K562 (cell line): ENCODE data around the gene SCRN1. TPM values are rescaled to one million over a fixed set of nuclear protein-coding genes. Genes with fewer than 3 reads are reported as not detected.

Source experiments
- ATAC-seq: fragments of 200-7000 bp; cut with Tn5 transposase; 3 replicates; pipeline ENCODE4 v1.9.1; 2020; ENCODE audit warnings: moderate library complexity
- BruUV-seq: library from RNA; stranded (reverse); fragments of 400-500 nt; replicated peaks from 2 replicates; lab custom pipeline; 2021; lab: Mats Ljungman, UMichigan
- CTCF ChIA-PET: fragments of 300-600 bp; formaldehyde crosslinking; extraction: SDS; loops from one replicate; lab custom pipeline; 2021; ENCODE audit warnings: low intra/inter-chr PET ratio; lab: Yijun Ruan, JAX
- POLR2A ChIA-PET: fragments of 300-600, 350-650 bp; sonication (Branson Sonifier 250); formaldehyde crosslinking; extraction: SDS; loops from one replicate; lab custom pipeline; 2021; ENCODE audit warnings: antibody characterized with exemption, inconsistent platforms; lab: Yijun Ruan, JAX
- DNase-seq, 4 experiments: peaks; one replicate each; pipeline versions ENCODE4 v3.0.0 to v3.0.0-alpha.2; 2011 to 2018; ENCODE audit warnings: low spot score in 3 of 4, mixed read lengths in 3 of 4; ENCODE audit errors: extremely low read depth in 1 of 4
- FAIRE-seq: peaks from 2 replicates; lab custom pipeline; 2011; peaks lifted over from hg19 to GRCh38; lab: Jason Lieb, UNC
- H2AFZ ChIP-seq: 2 replicates; pipeline ENCODE4 v1.6.0; 2011; ENCODE audit warnings: low read depth, low read length, control low read depth, inconsistent platforms
- H3K27ac ChIP-seq: fragments of 200-600 bp; 3 replicates; pipeline ENCODE4 v1.8.0; 2011; ENCODE audit warnings: low read depth, mild to moderate bottlenecking, control low read depth, inconsistent platforms, low read length, moderate library complexity, mixed read lengths; ENCODE audit errors: extremely low read depth
- H3K27me3 ChIP-seq, 2 experiments: fragments of 300-600 bp in 1 of 2; 2 replicates in 1 of 2; 3 replicates in 1 of 2; pipeline versions ENCODE4 v1.6.0 to v1.8.0; 2011; ENCODE audit warnings: inconsistent platforms in 2 of 2, low read length in 2 of 2, mild to moderate bottlenecking in 1 of 2, mixed read lengths in 1 of 2, moderate library complexity in 1 of 2; ENCODE audit not compliant: control insufficient read depth in 2 of 2, insufficient read depth in 2 of 2
- H3K36me3 ChIP-seq: fragments of 300-600 bp; 3 replicates; pipeline ENCODE4 v1.8.0; 2011; ENCODE audit warnings: mild to moderate bottlenecking, low read length, inconsistent platforms; ENCODE audit not compliant: control insufficient read depth, insufficient read depth
- H3K4me1 ChIP-seq, 2 experiments: fragments of 200-600 bp in 1 of 2; replicated peaks in 1 of 2; 2 replicates in 1 of 2; 3 replicates in 1 of 2; pipeline versions ENCODE4 v1.5.1 to v1.8.0; 2011; ENCODE audit warnings: inconsistent platforms in 2 of 2, low read length in 2 of 2, mild to moderate bottlenecking in 1 of 2, mixed read lengths in 1 of 2, moderate library complexity in 1 of 2; ENCODE audit not compliant: control insufficient read depth in 2 of 2, insufficient read depth in 2 of 2
- H3K4me2 ChIP-seq: 2 replicates; pipeline ENCODE4 v1.6.1; 2011; ENCODE audit warnings: low read length, control low read depth, inconsistent platforms, mixed read lengths; ENCODE audit not compliant: insufficient read depth
- H3K4me3 ChIP-seq: fragments of 200-600 bp; sonication (generic), shearing (Covaris generic); 2 replicates; pipeline ENCODE4 v1.5.1; 2016; ENCODE audit warnings: control low read depth, inconsistent platforms
- H3K79me2 ChIP-seq: fragments of 200-600 bp; 3 replicates; pipeline ENCODE4 v1.8.0; 2011; ENCODE audit warnings: low read length, inconsistent platforms; ENCODE audit not compliant: control insufficient read depth, insufficient read depth
- H3K9ac ChIP-seq, 2 experiments: 2 replicates each; pipeline versions ENCODE4 v1.6.0 to v1.6.1; 2011; ENCODE audit warnings: low read depth in 2 of 2, low read length in 2 of 2, control low read depth in 1 of 2, inconsistent platforms in 1 of 2, mild to moderate bottlenecking in 1 of 2, mixed read lengths in 1 of 2; ENCODE audit not compliant: insufficient read depth in 1 of 2
- H3K9me1 ChIP-seq: one replicate; pipeline ENCODE4 v1.6.0; 2011; ENCODE audit warnings: inconsistent platforms, mild to moderate bottlenecking, low read length, moderate library complexity; ENCODE audit not compliant: control insufficient read depth, insufficient read depth
- H3K9me3 ChIP-seq: replicated peaks from 2 replicates; pipeline ENCODE4 v1.5.1; 2011; ENCODE audit warnings: low read depth, low read length, inconsistent platforms; ENCODE audit not compliant: control insufficient read depth, insufficient read depth
- H4K20me1 ChIP-seq: replicated peaks from 2 replicates; pipeline ENCODE4 v1.6.1; 2011; ENCODE audit warnings: low read length, inconsistent platforms, mixed read lengths; ENCODE audit not compliant: control insufficient read depth, insufficient read depth
- ATF7 ChIP-seq: fragments of 450-650 bp; IDR thresholded peaks from 2 replicates; pipeline ENCODE4 v1.7.1; 2014; ENCODE audit warnings: mild to moderate bottlenecking, moderate library complexity
- HCFC1 ChIP-seq: IDR thresholded peaks from 2 replicates; pipeline ENCODE4 v1.6.1; 2012; ENCODE audit warnings: low read depth, low read length, improper control_type of control experiment
- MEIS2 ChIP-seq: fragments of 450-650 bp; IDR thresholded peaks from 2 replicates; pipeline ENCODE4 v1.6.1; 2014; ENCODE audit warnings: mild to moderate bottlenecking; ENCODE audit not compliant: partially characterized antibody
- MXI1 ChIP-seq: IDR thresholded peaks from 2 replicates; pipeline ENCODE4 v1.6.1; 2011; ENCODE audit warnings: low read depth, mild to moderate bottlenecking, improper control_type of control experiment, low read length
- PTTG1 ChIP-seq: fragments of 450-650 bp; IDR thresholded peaks from 2 replicates; pipeline ENCODE4 v1.6.1; 2016; ENCODE audit warnings: low read depth, mild to moderate bottlenecking, missing genetic modification characterization, missing compliant biosample characterization
- RAD21 ChIP-seq, 2 experiments: fragments of 250-450 bp in 1 of 2; fragments of 450-650 bp in 1 of 2; sonication (Bioruptor Pico) in 1 of 2; formaldehyde crosslinking in 1 of 2; IDR thresholded peaks in 1 of 2; conservative IDR thresholded peaks in 1 of 2; 2 replicates each; pipeline versions ENCODE4 v1.4.0 to v1.8.0; 2020 to 2022; ENCODE audit warnings: mild to moderate bottlenecking in 2 of 2, moderate library complexity in 1 of 2
- RBM39 ChIP-seq: fragments of 200-400 bp; formaldehyde crosslinking; optimal IDR thresholded peaks from 2 replicates; pipeline ENCODE3; 2018; ENCODE audit warnings: low read depth, low read length
- SLC30A9 ChIP-seq: fragments of 250-450 bp; sonication (Bioruptor Pico); IDR thresholded peaks from 2 replicates; pipeline ENCODE4 v1.8.0; 2022; ENCODE audit warnings: mild to moderate bottlenecking, moderate library complexity
- SMARCA5 ChIP-seq: fragments of 450-650 bp; IDR thresholded peaks from 2 replicates; pipeline ENCODE4 v1.6.1; 2016
- SMC3 ChIP-seq: conservative IDR thresholded peaks from 2 replicates; pipeline ENCODE4 v1.6.1; 2011; ENCODE audit warnings: low read depth, low read length, improper control_type of control experiment; ENCODE audit not compliant: insufficient read depth
- SNRNP70 ChIP-seq: fragments of 200-400 bp; formaldehyde crosslinking; optimal IDR thresholded peaks from 2 replicates; pipeline ENCODE3; 2017; ENCODE audit warnings: low read depth, low read length
- YY1 ChIP-seq, 3 experiments: IDR thresholded peaks; 2 replicates each; pipeline ENCODE4 v1.6.1; 2011; ENCODE audit warnings: low read length in 2 of 3, mild to moderate bottlenecking in 2 of 3, moderate library complexity in 2 of 3, borderline replicate concordance in 1 of 3, control low read depth in 1 of 3, low read depth in 1 of 3; ENCODE audit not compliant: insufficient read depth in 3 of 3, insufficient replicate concordance in 2 of 3, control insufficient read depth in 1 of 3, insufficient read length in 1 of 3; ENCODE audit errors: extremely low read depth in 1 of 3
- WGBS: fragments of 100-300 bp; shearing (Covaris generic); methylation state at CpG from one replicate; pipeline ENCODE4 v1.1.6; 2016; ENCODE audit warnings: low coverage, mixed read lengths; ENCODE audit not compliant: insufficient coverage; ENCODE audit errors: missing lambda C conversion rate; 5-methylcytosine and 5-hydroxymethylcytosine counted together
- in situ Hi-C: fragments of 300-500 bp; cut with MboI; formaldehyde crosslinking; loops from 4 replicates; pipeline ENCODE4 v1.15.0; 2018; ENCODE audit warnings: inconsistent platforms, mixed read lengths
- intact Hi-C: fragments of 100-400 bp; cut with micrococcal nuclease; formaldehyde crosslinking; loops from 2 replicates; pipeline ENCODE4 v1.14.2; 2022
- polyA plus RNA-seq, 8 experiments: library from polyadenylated mRNA; depleted of rRNA in 4 of 8; stranded (reverse) in 5 of 8; unstranded in 3 of 8; fragments of >200 nt; fragmentation: Nextera tagmentation in 2 of 8; fragmentation: Illumina TruSeq in 1 of 8; extraction: Ambion mirVana in 2 of 8; extraction: Trizol in 1 of 8; gene quantifications; 2 replicates each; pipeline versions ENCODE4 v1.2.1 to v1.2.3, GENCODE V29; 2011 to 2014; ENCODE audit warnings: inconsistent platforms in 1 of 8, missing spikeins in 1 of 8
- total RNA-seq, 7 experiments: library from RNA; depleted of rRNA in 6 of 7; stranded (reverse); fragments of >200 nt in 6 of 7; fragmentation: Illumina TruSeq in 2 of 7; extraction: Trizol in 2 of 7; gene quantifications; 2 replicates each; pipeline versions ENCODE4 v1.2.1 to v1.2.3, GENCODE V29; 2011 to 2021; ENCODE audit warnings: low replicate concordance in 1 of 7
- TF ChIP-seq, protein P1 (sequence below): fragments of 450-650 bp; IDR thresholded peaks from 2 replicates; pipeline ENCODE4 v1.6.1; 2018; ENCODE audit warnings: mild to moderate bottlenecking, low read depth; ENCODE audit not compliant: partially characterized antibody
- TF ChIP-seq, protein P2 (sequence below): fragments of 250-450 bp; sonication (Bioruptor Pico); IDR thresholded peaks from 2 replicates; pipeline ENCODE4 v1.4.0; 2020; ENCODE audit warnings: mild to moderate bottlenecking, moderate library complexity, borderline replicate concordance
- TF ChIP-seq, protein P3 (sequence below): fragments of 450-650 bp; IDR thresholded peaks from 2 replicates; pipeline ENCODE4 v1.6.1; 2016; ENCODE audit warnings: mild to moderate bottlenecking

SCRN1 gene
- total and polyA plus RNA-seq, 9 of the 15 experiments (the other 6 are each of a cell fraction or from before 2014, with no cell fraction given), result 0.13 to 1.4 (median 0.20) TPM

DNA sequence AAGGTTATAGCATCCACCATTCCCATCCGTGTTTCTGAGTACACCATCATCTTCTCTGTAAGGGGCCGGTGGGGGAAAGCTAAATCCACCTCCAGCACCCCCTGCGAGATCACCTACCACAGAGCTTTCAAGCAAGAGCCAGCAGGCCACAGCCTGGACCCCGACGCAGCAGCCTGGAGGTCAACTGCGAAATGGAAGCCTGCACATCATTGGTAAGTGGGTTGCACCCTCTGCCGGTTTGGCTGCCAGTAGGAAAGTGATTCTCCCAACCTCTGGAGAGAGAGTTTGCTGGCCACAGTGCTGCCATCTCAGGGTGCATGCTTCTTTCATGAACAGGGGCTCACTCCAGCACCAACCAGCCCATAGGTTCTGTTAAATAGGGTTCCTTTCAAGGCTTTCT, 101.6 kb downstream of the SCRN1 start:
- no peak overlapping the region for H3K4me3 ChIP-seq
- no peak for FAIRE-seq
- no peaks in the 10 kb centered on the region for H3K36me3 ChIP-seq
- peaks cover 2 to 17% of the 10 kb centered on the region in 2 experiments; a peak in 3 of 5 replicates for H3K4me1 ChIP-seq
- H3K9me3 ChIP-seq, result no peaks in the 10 kb centered on the region; the same call in 1 of the 2 replicates
- ATAC-seq, result no peak
- no TSS peak for BruUV-seq
- no peak overlapping the region for H2AFZ ChIP-seq
- H3K9me1 ChIP-seq, result no peaks in the 10 kb centered on the region
- no peaks in the 10 kb centered on the region for H3K27me3 ChIP-seq
- ChIA-PET CTCF (no interaction called here), POLR2A (no interaction called here)
- no peaks in the 10 kb centered on the region for H4K20me1 ChIP-seq
- no peak for DNase-seq
- WGBS, result 16% methylated on average over 7 of the region's 7 CpGs
- no peak overlapping the region for H3K4me2 ChIP-seq
- H3K27ac ChIP-seq, result no peak overlapping the region
- intact Hi-C loops, result no loop called here
- no peaks in the 10 kb centered on the region for H3K79me2 ChIP-seq
- no peak overlapping the region for H3K9ac ChIP-seq
- in situ Hi-C loops, result no loop called here
- TF ChIP-seq PTTG1 (tag) (no peak), MEIS2 (no peak), ATF7 (no peak), MXI1 (no peak), SNRNP70 (no peak), SMARCA5 (no peak), RBM39 (no peak), RAD21 (CRISPR knock-in tag; conservative IDR thresholded peaks at IDR 0.05 in 1 of 2, IDR thresholded peaks at IDR 0.05 in 1 of 2) (peak in 1 of 2 experiments; percentile 20; a peak in 1 of 4 replicates), YY1 (IDR thresholded peaks at IDR 0.05; ENCODE audit: borderline replicate concordance in 1 of 3, control insufficient read depth in 1 of 3, extremely low read depth in 1 of 3, insufficient read depth in 3 of 3, insufficient read length in 1 of 3, insufficient replicate concordance in 2 of 3, low read depth in 1 of 3, low read length in 2 of 3) (no peak), SLC30A9 (CRISPR knock-in tag) (no peak), SMC3 (no peak), HCFC1 (no peak)
- TF ChIP-seq, protein P1, sequence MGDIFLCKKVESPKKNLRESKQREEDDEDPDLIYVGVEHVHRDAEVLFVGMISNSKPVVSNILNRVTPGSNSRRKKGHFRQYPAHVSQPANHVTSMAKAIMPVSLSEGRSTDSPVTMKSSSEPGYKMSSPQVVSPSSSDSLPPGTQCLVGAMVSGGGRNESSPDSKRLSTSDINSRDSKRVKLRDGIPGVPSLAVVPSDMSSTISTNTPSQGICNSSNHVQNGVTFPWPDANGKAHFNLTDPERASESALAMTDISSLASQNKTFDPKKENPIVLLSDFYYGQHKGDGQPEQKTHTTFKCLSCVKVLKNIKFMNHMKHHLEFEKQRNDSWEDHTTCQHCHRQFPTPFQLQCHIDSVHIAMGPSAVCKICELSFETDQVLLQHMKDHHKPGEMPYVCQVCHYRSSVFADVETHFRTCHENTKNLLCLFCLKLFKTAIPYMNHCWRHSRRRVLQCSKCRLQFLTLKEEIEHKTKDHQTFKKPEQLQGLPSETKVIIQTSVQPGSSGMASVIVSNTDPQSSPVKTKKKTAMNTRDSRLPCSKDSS, result no peak
- TF ChIP-seq, protein P2, sequence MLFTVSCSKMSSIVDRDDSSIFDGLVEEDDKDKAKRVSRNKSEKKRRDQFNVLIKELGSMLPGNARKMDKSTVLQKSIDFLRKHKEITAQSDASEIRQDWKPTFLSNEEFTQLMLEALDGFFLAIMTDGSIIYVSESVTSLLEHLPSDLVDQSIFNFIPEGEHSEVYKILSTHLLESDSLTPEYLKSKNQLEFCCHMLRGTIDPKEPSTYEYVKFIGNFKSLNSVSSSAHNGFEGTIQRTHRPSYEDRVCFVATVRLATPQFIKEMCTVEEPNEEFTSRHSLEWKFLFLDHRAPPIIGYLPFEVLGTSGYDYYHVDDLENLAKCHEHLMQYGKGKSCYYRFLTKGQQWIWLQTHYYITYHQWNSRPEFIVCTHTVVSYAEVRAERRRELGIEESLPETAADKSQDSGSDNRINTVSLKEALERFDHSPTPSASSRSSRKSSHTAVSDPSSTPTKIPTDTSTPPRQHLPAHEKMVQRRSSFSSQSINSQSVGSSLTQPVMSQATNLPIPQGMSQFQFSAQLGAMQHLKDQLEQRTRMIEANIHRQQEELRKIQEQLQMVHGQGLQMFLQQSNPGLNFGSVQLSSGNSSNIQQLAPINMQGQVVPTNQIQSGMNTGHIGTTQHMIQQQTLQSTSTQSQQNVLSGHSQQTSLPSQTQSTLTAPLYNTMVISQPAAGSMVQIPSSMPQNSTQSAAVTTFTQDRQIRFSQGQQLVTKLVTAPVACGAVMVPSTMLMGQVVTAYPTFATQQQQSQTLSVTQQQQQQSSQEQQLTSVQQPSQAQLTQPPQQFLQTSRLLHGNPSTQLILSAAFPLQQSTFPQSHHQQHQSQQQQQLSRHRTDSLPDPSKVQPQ (CRISPR knock-in tag), result no peak
- TF ChIP-seq, protein P3, sequence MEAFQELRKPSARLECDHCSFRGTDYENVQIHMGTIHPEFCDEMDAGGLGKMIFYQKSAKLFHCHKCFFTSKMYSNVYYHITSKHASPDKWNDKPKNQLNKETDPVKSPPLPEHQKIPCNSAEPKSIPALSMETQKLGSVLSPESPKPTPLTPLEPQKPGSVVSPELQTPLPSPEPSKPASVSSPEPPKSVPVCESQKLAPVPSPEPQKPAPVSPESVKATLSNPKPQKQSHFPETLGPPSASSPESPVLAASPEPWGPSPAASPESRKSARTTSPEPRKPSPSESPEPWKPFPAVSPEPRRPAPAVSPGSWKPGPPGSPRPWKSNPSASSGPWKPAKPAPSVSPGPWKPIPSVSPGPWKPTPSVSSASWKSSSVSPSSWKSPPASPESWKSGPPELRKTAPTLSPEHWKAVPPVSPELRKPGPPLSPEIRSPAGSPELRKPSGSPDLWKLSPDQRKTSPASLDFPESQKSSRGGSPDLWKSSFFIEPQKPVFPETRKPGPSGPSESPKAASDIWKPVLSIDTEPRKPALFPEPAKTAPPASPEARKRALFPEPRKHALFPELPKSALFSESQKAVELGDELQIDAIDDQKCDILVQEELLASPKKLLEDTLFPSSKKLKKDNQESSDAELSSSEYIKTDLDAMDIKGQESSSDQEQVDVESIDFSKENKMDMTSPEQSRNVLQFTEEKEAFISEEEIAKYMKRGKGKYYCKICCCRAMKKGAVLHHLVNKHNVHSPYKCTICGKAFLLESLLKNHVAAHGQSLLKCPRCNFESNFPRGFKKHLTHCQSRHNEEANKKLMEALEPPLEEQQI, result no peak
